GM13977 (cell line): ENCODE data around the gene FBN2.
A peak's percentile ranks its signal among the peaks of the same experiment; 100 is the strongest.

Experiments
- DNase-seq: peaks from one replicate; pipeline ENCODE4 v3.0.0; 2012; ENCODE audit warnings: low spot score
- in situ Hi-C: fragments of 300-500 bp; cut with MboI; formaldehyde crosslinking; loops from one replicate; pipeline ENCODE4 v1.12.0; 2022; ENCODE audit warnings: low sequenced_read_pairs, low pct_unique_long_range_greater_than_20kb, mixed read lengths, inconsistent platforms; ENCODE audit not compliant: unreplicated experiment
- TF ChIP-seq, protein P1 (sequence below): IDR thresholded peaks from 2 replicates; pipeline ENCODE4 v1.5.1; 2012; ENCODE audit warnings: mild to moderate bottlenecking, control low read depth; ENCODE audit not compliant: insufficient read depth; ENCODE audit errors: extremely low read depth, missing control alignments

FBN2 gene

GRCh38 chr5:128538000-128538249, at the start of gene FBN2:
TSS of gene FBN2 (minus strand) at chr5:128538245. CDS start at chr5:128537603, 642 bp downstream.
- in situ Hi-C loops = no loop called here
- TF ChIP-seq, protein P1, sequence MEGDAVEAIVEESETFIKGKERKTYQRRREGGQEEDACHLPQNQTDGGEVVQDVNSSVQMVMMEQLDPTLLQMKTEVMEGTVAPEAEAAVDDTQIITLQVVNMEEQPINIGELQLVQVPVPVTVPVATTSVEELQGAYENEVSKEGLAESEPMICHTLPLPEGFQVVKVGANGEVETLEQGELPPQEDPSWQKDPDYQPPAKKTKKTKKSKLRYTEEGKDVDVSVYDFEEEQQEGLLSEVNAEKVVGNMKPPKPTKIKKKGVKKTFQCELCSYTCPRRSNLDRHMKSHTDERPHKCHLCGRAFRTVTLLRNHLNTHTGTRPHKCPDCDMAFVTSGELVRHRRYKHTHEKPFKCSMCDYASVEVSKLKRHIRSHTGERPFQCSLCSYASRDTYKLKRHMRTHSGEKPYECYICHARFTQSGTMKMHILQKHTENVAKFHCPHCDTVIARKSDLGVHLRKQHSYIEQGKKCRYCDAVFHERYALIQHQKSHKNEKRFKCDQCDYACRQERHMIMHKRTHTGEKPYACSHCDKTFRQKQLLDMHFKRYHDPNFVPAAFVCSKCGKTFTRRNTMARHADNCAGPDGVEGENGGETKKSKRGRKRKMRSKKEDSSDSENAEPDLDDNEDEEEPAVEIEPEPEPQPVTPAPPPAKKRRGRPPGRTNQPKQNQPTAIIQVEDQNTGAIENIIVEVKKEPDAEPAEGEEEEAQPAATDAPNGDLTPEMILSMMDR = no peak
- DNase-seq = peak; percentile 9

- TF ChIP-seq, protein P1 = no peak
- DNase-seq = no peak
- in situ Hi-C loops = no loop called here
Measured at GRCh38 chr5:128587275-128587674, 49.2 kb upstream of the FBN2 start.

DNA sequence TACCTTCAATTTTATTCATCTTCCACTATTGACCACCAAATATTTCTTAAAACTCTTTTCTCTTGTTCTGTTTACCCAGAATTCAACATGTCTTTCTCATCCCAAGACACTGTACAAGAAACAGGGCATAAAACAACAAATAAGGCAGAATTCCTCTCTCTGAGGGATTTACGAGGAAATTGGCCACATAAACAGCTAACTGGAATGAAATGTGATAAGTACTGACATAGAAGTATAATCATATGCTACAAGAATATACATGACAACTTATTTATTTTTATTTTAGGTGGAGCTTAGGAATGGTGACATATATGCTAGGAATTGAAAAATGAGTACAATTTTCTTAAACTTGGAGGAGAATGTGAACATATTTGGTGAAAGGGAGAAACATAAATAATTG, 48.8 kb upstream of the FBN2 start:
- in situ Hi-C loops = no loop called here
- TF ChIP-seq, protein P1 = no peak
- no peak for DNase-seq

GRCh38 chr5:128579639-128580038, 41.6 kb upstream of the FBN2 start:
- TF ChIP-seq, protein P1 = no peak
- no peak for DNase-seq
- in situ Hi-C loops = no loop called here

DNA sequence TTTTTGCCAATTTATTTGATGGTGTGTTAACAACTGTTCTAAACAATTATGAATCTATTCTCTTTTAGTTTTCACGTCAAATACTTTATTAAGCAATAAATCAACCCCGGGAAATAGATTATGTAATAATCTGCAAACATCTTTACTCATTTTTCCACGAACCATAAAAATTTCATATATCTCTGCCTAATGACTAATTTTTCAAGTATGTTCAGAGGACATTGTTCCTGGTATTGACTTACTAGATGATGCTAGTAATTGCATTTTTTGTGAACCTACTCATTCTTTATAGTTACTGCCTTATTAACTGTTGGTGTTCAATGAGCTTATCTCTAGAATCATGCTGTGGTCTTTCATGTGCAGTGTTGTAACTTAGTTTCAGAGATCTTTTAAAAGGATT, 41.0 kb upstream of the FBN2 start:
- no peak for DNase-seq
- in situ Hi-C loops = no loop called here
- TF ChIP-seq, protein P1 = no peak

DNA sequence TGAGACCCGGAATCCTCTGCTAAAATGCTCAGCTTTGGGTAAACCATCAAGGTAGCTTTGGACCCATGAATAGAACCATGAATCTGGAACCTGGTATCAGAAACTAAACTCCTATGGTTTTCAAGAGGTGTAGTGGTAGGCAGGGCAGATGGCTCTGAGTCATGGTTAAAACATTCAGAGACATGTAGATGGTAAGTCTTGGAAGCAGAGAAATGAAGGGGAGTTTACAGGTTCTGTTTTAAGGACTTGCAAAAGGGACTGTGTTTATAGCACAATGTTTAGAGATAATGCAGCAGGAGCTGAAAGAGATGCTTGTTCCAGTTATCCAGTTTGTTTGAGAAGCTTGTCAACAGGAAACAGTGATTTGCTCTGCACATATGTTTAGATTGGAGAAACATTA, 36.0 kb upstream of the FBN2 start:
- in situ Hi-C loops = no loop called here
- no peak for DNase-seq
- TF ChIP-seq, protein P1 = no peak

GRCh38 chr5:128572930-128573319, 34.9 kb upstream of the FBN2 start:
- DNase-seq = no peak
- in situ Hi-C loops = no loop called here
- TF ChIP-seq, protein P1 = no peak
